DMS79 (cell line): ENCODE results near the gene USP3.
"Not testable (repeated sequence)": the region's sequence is repeated elsewhere in the genome, so short reads cannot be mapped to it uniquely, and the experiment has no call there.

Source experiments
- DNase-seq: peaks from one replicate; lab custom pipeline; 2025; lab: John Stamatoyannopoulos, UW

Gene USP3

GRCh38 chr15:63513728-63514127 is 9.3 kb downstream of the USP3 start:
- no peak for DNase-seq

- DNase-seq: no peak
These were observed 10.1 kb downstream of the USP3 start for GRCh38 chr15:63514531-63514943.

- no peak for DNase-seq
These were observed 12.8 kb downstream of the USP3 start for GRCh38 chr15:63517202-63517601.

- no peak for DNase-seq
These were observed 13.2 kb downstream of the USP3 start for GRCh38 chr15:63517628-63518027.

GRCh38 chr15:63519041-63519440 is 14.6 kb downstream of the USP3 start:
- no peak for DNase-seq

GRCh38 chr15:63519548-63520178 is 15.3 kb downstream of the USP3 start:
- no peak for DNase-seq

- not testable (repeated sequence) for DNase-seq
These were observed 16.1 kb downstream of the USP3 start for GRCh38 chr15:63520462-63520861.

GRCh38 chr15:63522225-63522578 is 17.8 kb downstream of the USP3 start:
- peak; percentile 68 for DNase-seq

GRCh38 chr15:63523306-63523990 is 19.1 kb downstream of the USP3 start:
- DNase-seq: no peak

- DNase-seq: no peak
These were observed 20.1 kb downstream of the USP3 start for GRCh38 chr15:63524316-63525015.

- no peak for DNase-seq
These were observed 22.0 kb downstream of the USP3 start for GRCh38 chr15:63526401-63526800.

- no peak for DNase-seq
These were observed 23.8 kb downstream of the USP3 start for GRCh38 chr15:63528138-63528659.

GRCh38 chr15:63530235-63530634 is 25.8 kb downstream of the USP3 start:
- no peak for DNase-seq

- DNase-seq: no peak
These were observed 26.4 kb downstream of the USP3 start for GRCh38 chr15:63530752-63531299.

- DNase-seq: no peak
These were observed 27.2 kb downstream of the USP3 start for GRCh38 chr15:63531586-63531985.

GRCh38 chr15:63532307-63532744 is 27.9 kb downstream of the USP3 start:
- DNase-seq: no peak

- DNase-seq: not testable (repeated sequence)
These were observed 30.5 kb downstream of the USP3 start for GRCh38 chr15:63534888-63535287.

- DNase-seq: no peak
These were observed 31.3 kb downstream of the USP3 start for GRCh38 chr15:63535689-63536088.

GRCh38 chr15:63538876-63539275 is 34.5 kb downstream of the USP3 start:
- DNase-seq: no peak

- no peak for DNase-seq
These were observed 35.1 kb downstream of the USP3 start for GRCh38 chr15:63539521-63539920.

GRCh38 chr15:63539998-63540397 is 35.6 kb downstream of the USP3 start:
- no peak for DNase-seq

GRCh38 chr15:63540449-63540848 is 36.1 kb downstream of the USP3 start:
- no peak for DNase-seq
